ENCODE data around the gene MAD2L1.
"Not testable (repeated sequence)": the region's sequence is repeated elsewhere in the genome, so short reads cannot be mapped to it uniquely, and the experiment has no call there.

The MAD2L1 gene

GRCh38 chr4:120066517-120067340 is at the start of gene MAD2L1:
Gene MAD2L1 (minus strand): TSS chr4:120066848. CDS start chr4:120066734, 114 bp downstream.
- DNase-seq = peak; percentile 90

GRCh38 chr4:120111745-120112144 is 45.1 kb upstream of the MAD2L1 start:
- DNase-seq = no peak

GRCh38 chr4:120109406-120109805 is 42.8 kb upstream of the MAD2L1 start:
- no peak for DNase-seq

GRCh38 chr4:120105472-120105871 is 38.8 kb upstream of the MAD2L1 start:
- no peak for DNase-seq

GRCh38 chr4:120096508-120097297 is 30.1 kb upstream of the MAD2L1 start:
- no peak for DNase-seq

GRCh38 chr4:120088507-120088906 is 21.9 kb upstream of the MAD2L1 start:
- DNase-seq = no peak

GRCh38 chr4:120088066-120088465 is 21.4 kb upstream of the MAD2L1 start:
- DNase-seq = not testable (repeated sequence)

- DNase-seq = peak; percentile 36
Observed at GRCh38 chr4:120085705-120086104, 19.1 kb upstream of the MAD2L1 start.

GRCh38 chr4:120084327-120084726 is 17.7 kb upstream of the MAD2L1 start:
- DNase-seq = no peak

GRCh38 chr4:120083152-120083551 is 16.5 kb upstream of the MAD2L1 start:
- no peak for DNase-seq

GRCh38 chr4:120082251-120082650 is 15.6 kb upstream of the MAD2L1 start:
- DNase-seq = no peak

- no peak for DNase-seq
Observed at GRCh38 chr4:120081726-120082125, 15.1 kb upstream of the MAD2L1 start.

GRCh38 chr4:120080533-120080932 is 13.9 kb upstream of the MAD2L1 start:
- no peak for DNase-seq

GRCh38 chr4:120079839-120080520 is 13.3 kb upstream of the MAD2L1 start:
- DNase-seq = no peak

- peak; percentile 23 for DNase-seq
Observed at GRCh38 chr4:120078216-120078615, 11.6 kb upstream of the MAD2L1 start.

GRCh38 chr4:120071192-120071795 is 4.6 kb upstream of the MAD2L1 start:
- peak; percentile 53 for DNase-seq

GRCh38 chr4:120070196-120070595 is 3.5 kb upstream of the MAD2L1 start:
- peak; percentile 29 for DNase-seq

GRCh38 chr4:120065974-120066516 is 603 bp downstream of the MAD2L1 start:
- no peak for DNase-seq

- no peak for DNase-seq
Observed at GRCh38 chr4:120064887-120065286, 1.8 kb downstream of the MAD2L1 start.

- not testable (repeated sequence) for DNase-seq
Observed at GRCh38 chr4:120063711-120064110, 2.9 kb downstream of the MAD2L1 start.

GRCh38 chr4:120062663-120063195 is 3.9 kb downstream of the MAD2L1 start:
- DNase-seq = no peak

GRCh38 chr4:120059036-120059435 is 7.6 kb downstream of the MAD2L1 start:
- DNase-seq = no peak
